ENCODE results near the gene MPG.

DNA sequence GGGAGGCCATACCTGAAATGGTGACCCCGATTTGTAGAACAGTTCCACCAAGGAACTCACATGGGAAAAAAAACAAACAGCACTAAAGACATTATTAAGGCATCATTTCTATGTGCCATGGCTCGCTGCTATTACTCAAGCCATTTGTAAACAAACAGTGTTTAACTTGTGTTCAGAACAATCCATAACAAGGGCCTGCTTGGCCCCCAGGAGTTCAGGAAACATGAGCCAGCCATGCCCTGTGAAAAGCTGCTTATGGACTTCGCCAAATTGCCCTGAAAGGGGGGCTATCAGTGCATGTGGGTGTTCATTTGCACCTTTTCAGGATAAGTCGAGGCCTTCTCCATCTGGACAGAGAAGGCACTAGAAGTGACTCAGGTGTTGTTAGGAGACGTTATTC, 32.6 kb upstream of the MPG start:
- TF ChIP-seq, protein P1, sequence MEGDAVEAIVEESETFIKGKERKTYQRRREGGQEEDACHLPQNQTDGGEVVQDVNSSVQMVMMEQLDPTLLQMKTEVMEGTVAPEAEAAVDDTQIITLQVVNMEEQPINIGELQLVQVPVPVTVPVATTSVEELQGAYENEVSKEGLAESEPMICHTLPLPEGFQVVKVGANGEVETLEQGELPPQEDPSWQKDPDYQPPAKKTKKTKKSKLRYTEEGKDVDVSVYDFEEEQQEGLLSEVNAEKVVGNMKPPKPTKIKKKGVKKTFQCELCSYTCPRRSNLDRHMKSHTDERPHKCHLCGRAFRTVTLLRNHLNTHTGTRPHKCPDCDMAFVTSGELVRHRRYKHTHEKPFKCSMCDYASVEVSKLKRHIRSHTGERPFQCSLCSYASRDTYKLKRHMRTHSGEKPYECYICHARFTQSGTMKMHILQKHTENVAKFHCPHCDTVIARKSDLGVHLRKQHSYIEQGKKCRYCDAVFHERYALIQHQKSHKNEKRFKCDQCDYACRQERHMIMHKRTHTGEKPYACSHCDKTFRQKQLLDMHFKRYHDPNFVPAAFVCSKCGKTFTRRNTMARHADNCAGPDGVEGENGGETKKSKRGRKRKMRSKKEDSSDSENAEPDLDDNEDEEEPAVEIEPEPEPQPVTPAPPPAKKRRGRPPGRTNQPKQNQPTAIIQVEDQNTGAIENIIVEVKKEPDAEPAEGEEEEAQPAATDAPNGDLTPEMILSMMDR (IDR thresholded peaks at IDR 0.05), result no peak
- TF ChIP-seq EZH2phosphoT487 (IDR thresholded peaks at IDR 0.05) (no peak), EZH2 (IDR thresholded peaks at IDR 0.05) (no peak)
